ENCODE results near the gene TNIK. TPM values are rescaled to one million over a fixed set of nuclear protein-coding genes. Genes with fewer than 3 reads are reported as not detected.

TNIK gene
- polyA plus RNA-seq, 1 of the 3 experiments (the other 2 are of a cell fraction) = 19.4 TPM

DNA sequence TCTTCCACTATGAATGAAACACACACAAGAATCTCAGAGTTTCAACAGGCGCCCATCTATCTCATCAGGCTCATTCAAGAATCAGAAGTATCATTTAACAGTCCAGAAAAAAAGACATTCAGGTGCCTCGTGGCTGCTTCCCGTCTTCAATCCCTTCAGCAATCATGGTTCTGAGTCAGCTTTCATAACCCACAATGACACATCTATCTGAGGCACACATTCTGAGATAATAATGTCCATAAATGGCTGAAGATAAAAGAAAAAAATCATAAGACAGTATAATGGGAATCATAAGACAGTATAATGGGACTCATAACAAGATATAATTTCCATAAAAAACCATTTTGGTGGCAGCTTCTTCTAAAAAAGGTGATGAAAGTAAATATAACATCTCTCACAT is 52.4 kb downstream of the TNIK start (continued):
- no peak for TF ChIP-seq SIN3A (IDR thresholded peaks at IDR 0.05; ENCODE audit: borderline replicate concordance, low read depth, low read length)
- peak; percentile 41; the same call in 1 of the 2 replicates for TF ChIP-seq YY1 (IDR thresholded peaks at IDR 0.05; ENCODE audit: low read depth)
- peak; percentile 73 for TF ChIP-seq JUND (IDR thresholded peaks at IDR 0.05)
- TF ChIP-seq, protein P1, sequence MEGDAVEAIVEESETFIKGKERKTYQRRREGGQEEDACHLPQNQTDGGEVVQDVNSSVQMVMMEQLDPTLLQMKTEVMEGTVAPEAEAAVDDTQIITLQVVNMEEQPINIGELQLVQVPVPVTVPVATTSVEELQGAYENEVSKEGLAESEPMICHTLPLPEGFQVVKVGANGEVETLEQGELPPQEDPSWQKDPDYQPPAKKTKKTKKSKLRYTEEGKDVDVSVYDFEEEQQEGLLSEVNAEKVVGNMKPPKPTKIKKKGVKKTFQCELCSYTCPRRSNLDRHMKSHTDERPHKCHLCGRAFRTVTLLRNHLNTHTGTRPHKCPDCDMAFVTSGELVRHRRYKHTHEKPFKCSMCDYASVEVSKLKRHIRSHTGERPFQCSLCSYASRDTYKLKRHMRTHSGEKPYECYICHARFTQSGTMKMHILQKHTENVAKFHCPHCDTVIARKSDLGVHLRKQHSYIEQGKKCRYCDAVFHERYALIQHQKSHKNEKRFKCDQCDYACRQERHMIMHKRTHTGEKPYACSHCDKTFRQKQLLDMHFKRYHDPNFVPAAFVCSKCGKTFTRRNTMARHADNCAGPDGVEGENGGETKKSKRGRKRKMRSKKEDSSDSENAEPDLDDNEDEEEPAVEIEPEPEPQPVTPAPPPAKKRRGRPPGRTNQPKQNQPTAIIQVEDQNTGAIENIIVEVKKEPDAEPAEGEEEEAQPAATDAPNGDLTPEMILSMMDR (IDR thresholded peaks at IDR 0.05) = no peak
- TF ChIP-seq, protein P2, sequence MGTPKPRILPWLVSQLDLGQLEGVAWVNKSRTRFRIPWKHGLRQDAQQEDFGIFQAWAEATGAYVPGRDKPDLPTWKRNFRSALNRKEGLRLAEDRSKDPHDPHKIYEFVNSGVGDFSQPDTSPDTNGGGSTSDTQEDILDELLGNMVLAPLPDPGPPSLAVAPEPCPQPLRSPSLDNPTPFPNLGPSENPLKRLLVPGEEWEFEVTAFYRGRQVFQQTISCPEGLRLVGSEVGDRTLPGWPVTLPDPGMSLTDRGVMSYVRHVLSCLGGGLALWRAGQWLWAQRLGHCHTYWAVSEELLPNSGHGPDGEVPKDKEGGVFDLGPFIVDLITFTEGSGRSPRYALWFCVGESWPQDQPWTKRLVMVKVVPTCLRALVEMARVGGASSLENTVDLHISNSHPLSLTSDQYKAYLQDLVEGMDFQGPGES (IDR thresholded peaks at IDR 0.05; ENCODE audit: low read depth, low read length) = no peak
- TF ChIP-seq, protein P3, sequence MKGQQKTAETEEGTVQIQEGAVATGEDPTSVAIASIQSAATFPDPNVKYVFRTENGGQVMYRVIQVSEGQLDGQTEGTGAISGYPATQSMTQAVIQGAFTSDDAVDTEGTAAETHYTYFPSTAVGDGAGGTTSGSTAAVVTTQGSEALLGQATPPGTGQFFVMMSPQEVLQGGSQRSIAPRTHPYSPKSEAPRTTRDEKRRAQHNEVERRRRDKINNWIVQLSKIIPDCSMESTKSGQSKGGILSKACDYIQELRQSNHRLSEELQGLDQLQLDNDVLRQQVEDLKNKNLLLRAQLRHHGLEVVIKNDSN (IDR thresholded peaks at IDR 0.05; ENCODE audit: borderline replicate concordance, low read depth) = no peak

DNA sequence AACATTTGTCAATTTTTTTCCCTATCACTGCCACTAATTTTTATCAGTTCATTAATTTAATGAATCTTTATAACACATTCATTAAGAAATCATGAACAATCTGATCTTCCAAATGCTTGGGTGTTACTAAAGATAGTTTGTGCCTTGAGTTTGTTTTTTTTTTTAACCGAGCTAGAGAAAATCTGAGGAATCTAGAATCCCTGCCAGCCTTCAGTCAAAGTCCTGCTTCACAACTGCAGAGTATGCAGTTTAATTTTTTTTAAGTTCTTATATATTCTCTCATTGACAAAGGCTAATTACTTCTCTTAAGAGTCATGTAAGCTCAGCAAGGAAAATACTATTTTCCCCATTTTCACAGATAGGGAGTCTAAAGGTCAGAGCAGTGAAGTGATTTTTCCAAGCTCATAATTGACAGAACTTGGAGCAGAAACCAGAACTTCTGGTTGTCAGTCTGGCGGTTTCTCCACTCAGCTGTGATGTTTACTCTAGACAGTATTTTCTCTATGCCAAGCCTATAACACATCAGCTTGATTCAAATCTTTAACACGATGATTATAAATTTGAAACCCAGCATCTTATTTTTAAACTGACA is 55.7 kb downstream of the TNIK start:
- WGBS (ENCODE audit: low lambda C conversion rate) = 56% methylated on average over 3 of the region's 3 CpGs
- H3K9ac ChIP-seq = no peak overlapping the region
- H3K4me2 ChIP-seq = no peak overlapping the region
- H3K9me2 ChIP-seq = no peaks in the 10 kb centered on the region
- H2AFZ ChIP-seq (ENCODE audit: low read depth) = no peak overlapping the region
- no peaks in the 10 kb centered on the region for H4K20me1 ChIP-seq (ENCODE audit: insufficient read depth)
- H3K9me3 ChIP-seq = no peaks in the 10 kb centered on the region
- H3F3A ChIP-seq (replicated peaks; ENCODE audit: insufficient read depth) = peaks cover 12% of the 10 kb centered on the region
- DNase-seq = no peak
- H3K27ac ChIP-seq (ENCODE audit: low read depth in 2 of 2, low read length in 1 of 2) = no peak overlapping the region
- CTCF ChIA-PET = no interaction called here
- no peaks in the 10 kb centered on the region for H3K27me3 ChIP-seq (ENCODE audit: insufficient read depth)
- no peaks in the 10 kb centered on the region for H3K36me3 ChIP-seq (replicated peaks in 1 of 2; ENCODE audit: control insufficient read depth in 1 of 2, insufficient read depth in 2 of 2, low read length in 1 of 2)
- POLR2A ChIA-PET = no interaction called here
- H3K79me2 ChIP-seq (ENCODE audit: insufficient read depth) = peaks cover 77% of the 10 kb centered on the region
- no peak overlapping the region for H3K4me3 ChIP-seq (ENCODE audit: low read depth in 2 of 2, low read length in 1 of 2)
- peaks cover 0 to 10% of the 10 kb centered on the region in 2 experiments; a peak in 1 of 4 replicates for H3K4me1 ChIP-seq (ENCODE audit: control insufficient read depth in 1 of 2, insufficient read depth in 2 of 2, low read depth in 1 of 2, low read length in 1 of 2)
- TF ChIP-seq RXRA (IDR thresholded peaks at IDR 0.05; ENCODE audit: borderline replicate concordance, low read depth) (no peak), RFX5 (IDR thresholded peaks at IDR 0.05; ENCODE audit: low read length) (no peak), GABPA (IDR thresholded peaks at IDR 0.05; ENCODE audit: low read depth) (no peak), SIN3A (IDR thresholded peaks at IDR 0.05; ENCODE audit: borderline replicate concordance, low read depth, low read length) (no peak), POLR2AphosphoS5 (IDR thresholded peaks at IDR 0.05; ENCODE audit: low read depth, low read length) (no peak), FOSL2 (IDR thresholded peaks at IDR 0.05; ENCODE audit: borderline replicate concordance, low read depth) (no peak), EP300 (IDR thresholded peaks at IDR 0.05; ENCODE audit: borderline replicate concordance in 1 of 2, low read depth in 1 of 2, low read length in 1 of 2) (no peak), YY1 (IDR thresholded peaks at IDR 0.05; ENCODE audit: low read depth) (no peak), TEAD4 (IDR thresholded peaks at IDR 0.05; ENCODE audit: borderline replicate concordance, insufficient read depth) (no peak), MEF2A (IDR thresholded peaks at IDR 0.05; ENCODE audit: borderline replicate concordance, low read depth) (no peak), CHD2 (IDR thresholded peaks at IDR 0.05; ENCODE audit: low read length, partially characterized antibody) (no peak)
- TF ChIP-seq, protein P2 (IDR thresholded peaks at IDR 0.05; ENCODE audit: low read depth, low read length) = no peak
- TF ChIP-seq, protein P3 (IDR thresholded peaks at IDR 0.05; ENCODE audit: borderline replicate concordance, low read depth) = no peak
- TF ChIP-seq, protein P4, sequence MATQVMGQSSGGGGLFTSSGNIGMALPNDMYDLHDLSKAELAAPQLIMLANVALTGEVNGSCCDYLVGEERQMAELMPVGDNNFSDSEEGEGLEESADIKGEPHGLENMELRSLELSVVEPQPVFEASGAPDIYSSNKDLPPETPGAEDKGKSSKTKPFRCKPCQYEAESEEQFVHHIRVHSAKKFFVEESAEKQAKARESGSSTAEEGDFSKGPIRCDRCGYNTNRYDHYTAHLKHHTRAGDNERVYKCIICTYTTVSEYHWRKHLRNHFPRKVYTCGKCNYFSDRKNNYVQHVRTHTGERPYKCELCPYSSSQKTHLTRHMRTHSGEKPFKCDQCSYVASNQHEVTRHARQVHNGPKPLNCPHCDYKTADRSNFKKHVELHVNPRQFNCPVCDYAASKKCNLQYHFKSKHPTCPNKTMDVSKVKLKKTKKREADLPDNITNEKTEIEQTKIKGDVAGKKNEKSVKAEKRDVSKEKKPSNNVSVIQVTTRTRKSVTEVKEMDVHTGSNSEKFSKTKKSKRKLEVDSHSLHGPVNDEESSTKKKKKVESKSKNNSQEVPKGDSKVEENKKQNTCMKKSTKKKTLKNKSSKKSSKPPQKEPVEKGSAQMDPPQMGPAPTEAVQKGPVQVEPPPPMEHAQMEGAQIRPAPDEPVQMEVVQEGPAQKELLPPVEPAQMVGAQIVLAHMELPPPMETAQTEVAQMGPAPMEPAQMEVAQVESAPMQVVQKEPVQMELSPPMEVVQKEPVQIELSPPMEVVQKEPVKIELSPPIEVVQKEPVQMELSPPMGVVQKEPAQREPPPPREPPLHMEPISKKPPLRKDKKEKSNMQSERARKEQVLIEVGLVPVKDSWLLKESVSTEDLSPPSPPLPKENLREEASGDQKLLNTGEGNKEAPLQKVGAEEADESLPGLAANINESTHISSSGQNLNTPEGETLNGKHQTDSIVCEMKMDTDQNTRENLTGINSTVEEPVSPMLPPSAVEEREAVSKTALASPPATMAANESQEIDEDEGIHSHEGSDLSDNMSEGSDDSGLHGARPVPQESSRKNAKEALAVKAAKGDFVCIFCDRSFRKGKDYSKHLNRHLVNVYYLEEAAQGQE (IDR thresholded peaks at IDR 0.05; ENCODE audit: low read depth, low read length) = no peak
- TF ChIP-seq, protein P1 (IDR thresholded peaks at IDR 0.05) = no peak
